A549 (cell line): ENCODE data around the gene DPPA2. TPM values are rescaled to one million over a fixed set of nuclear protein-coding genes. Genes with fewer than 3 reads are reported as not detected.

Experiments
- ATAC-seq, 2 experiments: fragments of 200-7000 bp in 1 of 2; fragments of >200 bp in 1 of 2; cut with Nextera tagmentation in 1 of 2; cut with Tn5 transposase in 1 of 2; 3 replicates each; pipeline versions ENCODE4 v1.8.0 to v1.9.1; 2018 to 2020; ENCODE audit warnings: mild to moderate bottlenecking in 1 of 2, moderate library complexity in 1 of 2
- CTCF ChIA-PET: fragments of 300-600 bp; sonication (Branson Sonifier 250); formaldehyde crosslinking; extraction: SDS; loops from one replicate; lab custom pipeline; 2021; ENCODE audit warnings: antibody characterized with exemption, inconsistent platforms; lab: Yijun Ruan, JAX
- POLR2A ChIA-PET: fragments of 350-600 bp; formaldehyde crosslinking; extraction: SDS; loops from one replicate; lab custom pipeline; 2021; ENCODE audit warnings: antibody characterized with exemption, inconsistent platforms; lab: Yijun Ruan, JAX
- DNase-seq, 2 experiments: peaks; one replicate each; pipeline versions ENCODE4 v3.0.0 to v3.0.0-alpha.2; 2011 to 2016; ENCODE audit warnings: low read depth in 1 of 2, low spot score in 1 of 2
- FAIRE-seq: peaks from 2 replicates; lab custom pipeline; 2011; peaks lifted over from hg19 to GRCh38; lab: Jason Lieb, UNC
- H3K27ac ChIP-seq, 2 experiments: fragments of >200 bp; sonication (Bioruptor Twin); formaldehyde crosslinking; 3 replicates each; pipeline ENCODE4 v1.5.1; 2016 to 2017
- H3K4me1 ChIP-seq: fragments of >200 bp; sonication (Bioruptor Twin); formaldehyde crosslinking; 3 replicates; pipeline ENCODE4 v1.6.1; 2016
- H3K4me2 ChIP-seq: fragments of >200 bp; sonication (Bioruptor Twin); formaldehyde crosslinking; 3 replicates; pipeline ENCODE4 v1.6.1; 2016
- H3K4me3 ChIP-seq: fragments of >200 bp; sonication (Bioruptor Twin); formaldehyde crosslinking; 3 replicates; pipeline ENCODE4 v1.5.1; 2016
- H3K9me3 ChIP-seq: fragments of >200 bp; sonication (Bioruptor Twin); formaldehyde crosslinking; 3 replicates; pipeline ENCODE4 v1.6.1; 2016
- CEBPB ChIP-seq, 2 experiments: fragments of >200 bp in 1 of 2; sonication (Bioruptor Twin) in 1 of 2; formaldehyde crosslinking in 1 of 2; IDR thresholded peaks; 2 replicates each; pipeline ENCODE4 v1.6.1; 2012 to 2016
- EHF ChIP-seq: fragments of 250-450 bp; sonication (Bioruptor Pico); IDR thresholded peaks from 2 replicates; pipeline ENCODE4 v1.5.0; 2020; ENCODE audit warnings: mild to moderate bottlenecking
- EHMT2 ChIP-seq: fragments of 200-600 bp; sonication (generic); IDR thresholded peaks from 2 replicates; pipeline ENCODE4 v1.6.1; 2016; ENCODE audit warnings: antibody characterized with exemption, low read depth, mild to moderate bottlenecking, moderate library complexity
- EP300 ChIP-seq, 2 experiments: fragments of >200 bp; sonication (Bioruptor Twin); formaldehyde crosslinking; IDR thresholded peaks; 2 replicates in 1 of 2; 3 replicates in 1 of 2; pipeline ENCODE4 v1.6.1; 2016 to 2017
- FOSL2 ChIP-seq, 2 experiments: fragments of 450-650 bp in 1 of 2; fragments of >200 bp in 1 of 2; sonication (Bioruptor Twin) in 1 of 2; formaldehyde crosslinking; IDR thresholded peaks; 2 replicates each; pipeline versions ENCODE4 v1.5.0 to v1.6.1; 2016 to 2020; ENCODE audit warnings: mild to moderate bottlenecking in 1 of 2, moderate library complexity in 1 of 2
- HDAC2 ChIP-seq: fragments of 200-600 bp; sonication (generic); IDR thresholded peaks from 2 replicates; pipeline ENCODE4 v1.6.1; 2016
- HES2 ChIP-seq: fragments of >200 bp; sonication (Bioruptor Twin); formaldehyde crosslinking; IDR thresholded peaks from 2 replicates; pipeline ENCODE4 v1.6.1; 2016
- HMGXB4 ChIP-seq: fragments of 250-450 bp; sonication (Bioruptor Pico); IDR thresholded peaks from 2 replicates; pipeline ENCODE4 v1.5.0; 2021; ENCODE audit warnings: mild to moderate bottlenecking, moderate library complexity, borderline replicate concordance
- HOXB13 ChIP-seq: fragments of 250-450 bp; sonication (Bioruptor Pico); IDR thresholded peaks from 2 replicates; pipeline ENCODE4 v1.5.0; 2020; ENCODE audit warnings: low read depth, mild to moderate bottlenecking, moderate library complexity
- HOXB5 ChIP-seq: fragments of 250-450 bp; sonication (Bioruptor Pico); IDR thresholded peaks from 2 replicates; pipeline ENCODE4 v1.5.0; 2020; ENCODE audit warnings: mild to moderate bottlenecking, moderate library complexity
- KDM1A ChIP-seq: fragments of 200-600 bp; sonication (generic); IDR thresholded peaks from 2 replicates; pipeline ENCODE4 v1.6.1; 2016; ENCODE audit warnings: low read depth, mild to moderate bottlenecking
- MAFK ChIP-seq: fragments of 450-650 bp; IDR thresholded peaks from 2 replicates; pipeline ENCODE4 v1.6.1; 2014; ENCODE audit not compliant: partially characterized antibody
- MAX ChIP-seq: IDR thresholded peaks from 2 replicates; pipeline ENCODE4 v1.6.1; 2012
- MYC ChIP-seq: IDR thresholded peaks from 2 replicates; pipeline ENCODE4 v1.6.1; 2012; ENCODE audit warnings: mild to moderate bottlenecking, inconsistent platforms, low read length, improper control_type of control experiment, borderline replicate concordance
- NPAS2 ChIP-seq: fragments of 250-450 bp; sonication (Bioruptor Pico); IDR thresholded peaks from 2 replicates; pipeline ENCODE4 v1.8.0; 2022; ENCODE audit warnings: mild to moderate bottlenecking, moderate library complexity, borderline replicate concordance
- POLR2A ChIP-seq: IDR thresholded peaks from 2 replicates; pipeline ENCODE4 v1.6.1; 2012; ENCODE audit warnings: mild to moderate bottlenecking, low read length
- RCOR1 ChIP-seq: fragments of 150-350 bp; IDR thresholded peaks from 2 replicates; pipeline ENCODE4 v1.6.1; 2014; ENCODE audit warnings: antibody characterized with exemption, low read length, low read depth
- REST ChIP-seq: fragments of 200-600 bp; sonication (generic); IDR thresholded peaks from 2 replicates; pipeline ENCODE4 v1.6.1; 2016; ENCODE audit warnings: antibody characterized with exemption, mild to moderate bottlenecking, moderate library complexity
- USF2 ChIP-seq: fragments of 450-650 bp; IDR thresholded peaks from 2 replicates; pipeline ENCODE4 v1.6.1; 2014; ENCODE audit warnings: antibody characterized with exemption
- ZC3H11A ChIP-seq: fragments of 450-650 bp; IDR thresholded peaks from 2 replicates; pipeline ENCODE4 v1.6.1; 2014; ENCODE audit warnings: antibody characterized with exemption, mild to moderate bottlenecking
- ZNF302 ChIP-seq: fragments of 250-450 bp; sonication (Bioruptor Pico); IDR thresholded peaks from 2 replicates; pipeline ENCODE4 v1.9.0; 2021; ENCODE audit warnings: inconsistent platforms, mild to moderate bottlenecking, moderate library complexity
- ZSCAN20 ChIP-seq: fragments of 250-450 bp; sonication (Bioruptor Pico); IDR thresholded peaks from 2 replicates; pipeline ENCODE4 v1.8.0; 2022; ENCODE audit warnings: mild to moderate bottlenecking, moderate library complexity
- WGBS: methylation state at CpG from one replicate; pipeline ENCODE4 v1.1.6; 2017; ENCODE audit errors: missing lambda C conversion rate; 5-methylcytosine and 5-hydroxymethylcytosine counted together
- polyA plus RNA-seq, 4 experiments: library from polyadenylated mRNA; depleted of rRNA in 3 of 4; stranded (reverse); fragments of >200 nt; fragmentation: RNase III in 1 of 4; extraction: RNeasy Plus Mini Kit Qiagen cat#74134 plus additional on column Dnase treatment in 1 of 4; gene quantifications; 2 replicates in 3 of 4; 3 replicates in 1 of 4; pipeline ENCODE4 v1.2.3, GENCODE V29; 2011 to 2017

DPPA2 gene
- polyA plus RNA-seq, 2 of the 4 experiments (the other 2 are of a cell fraction), result not detected

GRCh38 chr3:109269577-109270275 is 46.6 kb downstream of the DPPA2 start (continued):
- TF ChIP-seq HMGXB4 (CRISPR knock-in tag), result no peak
- no peak for TF ChIP-seq MAFK
- TF ChIP-seq, all 56 proteins: peak for 0

- no peak for FAIRE-seq
Measured at GRCh38 chr3:109268181-109268580, 48.1 kb downstream of the DPPA2 start.

GRCh38 chr3:109265295-109265694 is 51.0 kb downstream of the DPPA2 start:
- no peaks in the 10 kb centered on the region for H3K4me1 ChIP-seq
- WGBS, result 53% methylated on average over 2 of the region's 2 CpGs
- no peak for TF ChIP-seq POLR2A
- TF ChIP-seq USF2, result no peak
- no peak for TF ChIP-seq HES2
- no peak for TF ChIP-seq EHF (CRISPR knock-in tag)
- no peak for TF ChIP-seq EHMT2
- TF ChIP-seq ZC3H11A, result no peak
- TF ChIP-seq MAX, result no peak
- no peak for TF ChIP-seq REST
- no peak for TF ChIP-seq NPAS2 (CRISPR knock-in tag)
- no peak for TF ChIP-seq MYC
- no peak for TF ChIP-seq KDM1A
- no peak for TF ChIP-seq RCOR1
- no peak for TF ChIP-seq FOSL2 (IDR thresholded peaks at IDR 0.05)
- no peak for TF ChIP-seq FOSL2 (CRISPR knock-in tag; IDR thresholded peaks at IDR 0.05)
- no peak for TF ChIP-seq HDAC2
- no peak for TF ChIP-seq ZSCAN20 (CRISPR knock-in tag)
- no peak for TF ChIP-seq HOXB5 (CRISPR knock-in tag)
- TF ChIP-seq HOXB13, result no peak
- no peak for TF ChIP-seq ZNF302
- TF ChIP-seq EP300 (IDR thresholded peaks at IDR 0.05), result no peak
- ChIA-PET CTCF (interaction anchor here (0.8 to 1.0 kb wide), 2 partner anchors 11 to 19 kb away, joined by 3 read pairs; no protein-coding TSS in a partner anchor), POLR2A (no interaction called here)
- H3K4me2 ChIP-seq, result no peak overlapping the region
- ATAC-seq (no peak), FAIRE-seq (no peak), DNase-seq (no peak)
- no peak overlapping the region for H3K27ac ChIP-seq
- no peaks in the 10 kb centered on the region for H3K9me3 ChIP-seq
- no peak overlapping the region for H3K4me3 ChIP-seq

More at GRCh38 chr3:109268181-109268580, 48.1 kb downstream of the DPPA2 start:
- Histone ChIP-seq H3K4me3 (no peak overlapping the region), H3K4me1 (no peaks in the 10 kb centered on the region)
- 86% methylated on average over 1 of the region's 1 CpG for WGBS
- no peak for TF ChIP-seq CEBPB (IDR thresholded peaks at IDR 0.05)
- TF ChIP-seq, all 56 proteins: peak for 0
- CTCF ChIA-PET, result no interaction called here
- Histone ChIP-seq H3K27ac (no peak overlapping the region), H3K4me2 (no peak overlapping the region), H3K9me3 (no peaks in the 10 kb centered on the region)
- POLR2A ChIA-PET, result interaction anchor here (0.6 kb wide), 1 partner anchor 56 kb away, joined by 3 read pairs; no protein-coding TSS in a partner anchor
- ATAC-seq (no peak), DNase-seq (no peak)
